IMR-90 (cell line): ENCODE results near the gene FLCN. TPM values are rescaled to one million over a fixed set of nuclear protein-coding genes. Genes with fewer than 3 reads are reported as not detected.

ENCODE experiments used
- ATAC-seq: fragments of 200-7000 bp; cut with Tn5 transposase; 2 replicates; pipeline ENCODE4 v1.9.1; 2020; ENCODE audit warnings: low read depth, mild to moderate bottlenecking, moderate library complexity
- BruUV-seq: library from RNA; stranded (reverse); fragments of 400-500 nt; replicated peaks from 2 replicates; lab custom pipeline; 2021; lab: Mats Ljungman, UMichigan
- CTCF ChIA-PET: fragments of 300-600 bp; formaldehyde crosslinking; extraction: SDS; loops from one replicate; lab custom pipeline; 2021; ENCODE audit warnings: antibody characterized with exemption; lab: Yijun Ruan, JAX
- POLR2A ChIA-PET: fragments of 300-600 bp; sonication (Branson Sonifier 250); formaldehyde crosslinking; loops from one replicate; lab custom pipeline; 2022; ENCODE audit warnings: antibody characterized with exemption; ENCODE audit not compliant: unreplicated experiment; lab: Charles Lee
- DNase-seq: peaks from one replicate; pipeline ENCODE4 v3.0.0; 2013
- H2AFZ ChIP-seq: replicated peaks from 2 replicates; pipeline ENCODE3; 2013; ENCODE audit warnings: low read length, mild to moderate bottlenecking; ENCODE audit not compliant: poor library complexity
- H2AK5ac ChIP-seq: 2 replicates; pipeline ENCODE4 v1.6.1; 2013; ENCODE audit warnings: low read depth, low read length, inconsistent platforms
- H2AK9ac ChIP-seq: replicated peaks from 2 replicates; pipeline ENCODE3; 2013; ENCODE audit warnings: mild to moderate bottlenecking, low read depth, low read length, moderate library complexity; ENCODE audit not compliant: poor library complexity
- H2BK120ac ChIP-seq: 2 replicates; pipeline ENCODE4 v1.6.1; 2013; ENCODE audit warnings: low read depth, low read length, inconsistent platforms
- H2BK15ac ChIP-seq: 3 replicates; pipeline ENCODE4 v1.6.1; 2013; ENCODE audit warnings: low read depth, low read length, inconsistent platforms
- H2BK20ac ChIP-seq: 2 replicates; pipeline ENCODE4 v1.6.1; 2013; ENCODE audit warnings: low read depth, mild to moderate bottlenecking, inconsistent platforms, low read length, moderate library complexity
- H2BK5ac ChIP-seq: 2 replicates; pipeline ENCODE4 v1.6.1; 2013; ENCODE audit warnings: mild to moderate bottlenecking, low read depth, low read length, inconsistent platforms; ENCODE audit not compliant: poor library complexity, severe bottlenecking
- H3K14ac ChIP-seq: replicated peaks from 2 replicates; pipeline ENCODE4 v1.6.1; 2013; ENCODE audit warnings: low read depth, low read length, inconsistent platforms
- H3K18ac ChIP-seq: 2 replicates; pipeline ENCODE4 v1.6.1; 2013; ENCODE audit warnings: low read depth, low read length, control low read depth
- H3K23ac ChIP-seq: 2 replicates; pipeline ENCODE4 v1.6.1; 2013; ENCODE audit warnings: low read depth, low read length, inconsistent platforms
- H3K27ac ChIP-seq: 2 replicates; pipeline ENCODE4 v1.5.1; 2013; ENCODE audit warnings: mild to moderate bottlenecking, control low read depth, low read length; ENCODE audit not compliant: insufficient read depth
- H3K27me3 ChIP-seq: 2 replicates; pipeline ENCODE4 v1.6.1; 2013; ENCODE audit warnings: low read length; ENCODE audit not compliant: control insufficient read depth, insufficient read depth
- H3K36me3 ChIP-seq: 2 replicates; pipeline ENCODE4 v1.6.1; 2013; ENCODE audit warnings: low read length, mixed read lengths; ENCODE audit not compliant: control insufficient read depth, insufficient read depth
- H3K4ac ChIP-seq: 2 replicates; pipeline ENCODE4 v1.6.1; 2013; ENCODE audit warnings: low read depth, low read length, inconsistent platforms
- H3K4me1 ChIP-seq: 2 replicates; pipeline ENCODE4 v1.6.1; 2013; ENCODE audit warnings: low read length, mixed read lengths; ENCODE audit not compliant: control insufficient read depth, insufficient read depth
- H3K4me2 ChIP-seq: 2 replicates; pipeline ENCODE4 v1.6.1; 2013; ENCODE audit warnings: low read depth, mild to moderate bottlenecking, control low read depth, low read length, moderate library complexity
- H3K4me3 ChIP-seq: 2 replicates; pipeline ENCODE4 v1.5.1; 2013; ENCODE audit warnings: low read depth, mild to moderate bottlenecking, control low read depth, low read length, moderate library complexity; ENCODE audit not compliant: insufficient read depth
- H3K56ac ChIP-seq: 2 replicates; pipeline ENCODE4 v1.6.1; 2013; ENCODE audit warnings: low read length, inconsistent platforms; ENCODE audit not compliant: insufficient read depth; ENCODE audit errors: extremely low read depth
- H3K79me1 ChIP-seq, 2 experiments: 2 replicates each; pipeline ENCODE4 v1.6.1; 2013; ENCODE audit warnings: low read length in 2 of 2, inconsistent platforms in 1 of 2, low read depth in 1 of 2
- H3K9ac ChIP-seq: 2 replicates; pipeline ENCODE4 v1.6.1; 2013; ENCODE audit warnings: low read depth, low read length, control low read depth
- H3K9me1 ChIP-seq: 2 replicates; pipeline ENCODE4 v1.6.1; 2013; ENCODE audit warnings: low read length, inconsistent platforms; ENCODE audit not compliant: insufficient read depth
- H3K9me3 ChIP-seq: 2 replicates; pipeline ENCODE4 v1.6.1; 2013; ENCODE audit warnings: low read length; ENCODE audit not compliant: control insufficient read depth, insufficient read depth
- H4K20me1 ChIP-seq: 2 replicates; pipeline ENCODE4 v1.6.1; 2013; ENCODE audit warnings: low read length, inconsistent platforms; ENCODE audit not compliant: insufficient read depth
- H4K5ac ChIP-seq: 2 replicates; pipeline ENCODE4 v1.6.1; 2013; ENCODE audit warnings: mild to moderate bottlenecking, low read depth, low read length, control low read depth
- H4K8ac ChIP-seq, 2 experiments: 2 replicates each; pipeline ENCODE4 v1.6.1; 2013; ENCODE audit warnings: low read depth in 2 of 2, low read length in 2 of 2, control low read depth in 1 of 2, inconsistent platforms in 1 of 2
- H4K91ac ChIP-seq: 2 replicates; pipeline ENCODE4 v1.6.1; 2013; ENCODE audit warnings: low read depth, low read length, inconsistent platforms; ENCODE audit not compliant: insufficient read depth
- FOS ChIP-seq: fragments of 150-350 bp; IDR thresholded peaks from 2 replicates; pipeline ENCODE4 v1.6.1; 2016; ENCODE audit warnings: low read depth, low read length
- MXI1 ChIP-seq: IDR thresholded peaks from 2 replicates; pipeline ENCODE4 v1.6.1; 2012; ENCODE audit warnings: low read depth, mild to moderate bottlenecking, low read length, moderate library complexity, borderline replicate concordance
- RCOR1 ChIP-seq: IDR thresholded peaks from 2 replicates; pipeline ENCODE4 v1.6.1; 2012; ENCODE audit warnings: mild to moderate bottlenecking, low read length, improper control_type of control experiment; ENCODE audit not compliant: insufficient replicate concordance
- WGBS, 2 experiments: methylation state at CpG; one replicate each; pipeline versions ENCODE4 v1.1.5 to v1.1.7; 2013; ENCODE audit warnings: missing lambda C conversion rate in 2 of 2; ENCODE audit not compliant: insufficient read length in 1 of 2; ENCODE audit errors: extremely low coverage in 2 of 2; 5-methylcytosine and 5-hydroxymethylcytosine counted together
- dilution Hi-C: fragments of 300-500 bp; cut with HindIII; formaldehyde crosslinking; loops from one replicate; pipeline ENCODE4 v1.14.3; 2018; ENCODE audit warnings: low sequenced_read_pairs; ENCODE audit not compliant: unreplicated experiment
- in situ Hi-C: fragments of 300-500 bp; cut with MboI; formaldehyde crosslinking; loops from 3 replicates; pipeline ENCODE4 v1.14.3; 2019; ENCODE audit warnings: low sequenced_read_pairs, inconsistent platforms, mixed read lengths
- intact Hi-C: fragments of 100-400 bp; cut with micrococcal nuclease; formaldehyde crosslinking; loops from 2 replicates; pipeline ENCODE4 v1.10.0; 2022
- polyA plus RNA-seq, 3 experiments: library from polyadenylated mRNA; depleted of rRNA; stranded (reverse); fragments of >200 nt; gene quantifications; 2 replicates each; pipeline ENCODE4 v1.2.3, GENCODE V29; 2012; ENCODE audit warnings: low replicate concordance in 1 of 3
- total RNA-seq: library from RNA; depleted of rRNA; stranded (reverse); fragments of >200 nt; gene quantifications from 2 replicates; pipeline ENCODE4 v1.2.3, GENCODE V29; 2012

Gene FLCN
- total and polyA plus RNA-seq, 2 of the 4 experiments (the other 2 are of a cell fraction), result 16.8 to 24.8 TPM

DNA sequence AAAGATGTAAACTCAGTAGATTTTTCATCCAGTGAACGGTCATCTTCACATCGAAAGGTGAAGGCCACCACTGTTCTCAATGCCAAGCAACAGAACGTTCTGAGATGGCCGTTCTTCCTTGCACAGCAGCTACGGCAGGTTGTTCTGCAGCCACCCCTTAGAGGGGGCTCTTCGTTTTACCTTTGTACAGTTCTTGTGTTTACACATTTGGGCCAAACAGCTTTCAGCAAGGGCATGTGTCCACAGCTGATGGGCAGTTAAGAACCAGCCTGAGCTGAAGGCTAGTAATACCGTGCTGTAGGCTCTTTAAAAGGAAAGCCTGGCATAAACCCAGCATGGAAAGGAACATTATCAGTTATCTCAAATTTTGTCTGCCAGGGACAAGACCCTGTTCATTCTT, 46.8 kb downstream of the FLCN start:
- TF ChIP-seq RCOR1 (no peak), FOS (no peak), MXI1 (no peak)
- in situ Hi-C loops, result no loop called here
- peak overlapping the region; percentile 96 for H3K14ac ChIP-seq
- H3K36me3 ChIP-seq, result peaks cover 18% of the 10 kb centered on the region; the same call in 1 of the 2 replicates
- H4K20me1 ChIP-seq, result peaks cover 2% of the 10 kb centered on the region; the same call in 1 of the 2 replicates
- CTCF ChIA-PET, result interaction anchor here (0.5 to 1.0 kb wide), 2 partner anchors 35 to 44 kb away, joined by 3 to 5 read pairs; no protein-coding TSS in a partner anchor
- H2AK9ac ChIP-seq, result peak overlapping the region; percentile 6
- peak overlapping the region; percentile 89 for H2BK120ac ChIP-seq
- H2AFZ ChIP-seq, result no peak overlapping the region
- POLR2A ChIA-PET, result no interaction called here
- H4K91ac ChIP-seq, result peak overlapping the region; percentile 85
- peak overlapping the region; percentile 46; the same call in 1 of the 2 replicates for H4K5ac ChIP-seq
- H2BK5ac ChIP-seq, result peak overlapping the region; percentile 89
- peak overlapping the region; percentile 40 to 87 for H4K8ac ChIP-seq
- H3K9me3 ChIP-seq, result no peaks in the 10 kb centered on the region
- intact Hi-C loops, result no loop called here
- H2BK20ac ChIP-seq, result peak overlapping the region; percentile 92
- H3K4ac ChIP-seq, result peak overlapping the region; percentile 88
- peaks cover 0 to 19% of the 10 kb centered on the region in 2 experiments; a peak in 1 of 4 replicates for H3K79me1 ChIP-seq
- peak overlapping the region; percentile 89; the same call in 1 of the 2 replicates for H3K27ac ChIP-seq
- peak overlapping the region; percentile 79; the same call in 2 of the 3 replicates for H2BK15ac ChIP-seq
- peaks cover 16% of the 10 kb centered on the region for H3K9me1 ChIP-seq
- WGBS, 2 experiments, result 64% methylated on average over 4 of the region's 7 CpGs; no CpG with 5 or more reads in 1 of the 2 experiments
- peak overlapping the region; percentile 97 for H2AK5ac ChIP-seq
- H3K4me2 ChIP-seq, result no peak overlapping the region
- peak overlapping the region; percentile 55; the same call in 1 of the 2 replicates for H3K18ac ChIP-seq
- no peaks in the 10 kb centered on the region for H3K27me3 ChIP-seq
- dilution Hi-C loops, result no loop called here
- no TSS peak for BruUV-seq
- peak overlapping the region; percentile 62; the same call in 1 of the 2 replicates for H3K56ac ChIP-seq
- no peak overlapping the region for H3K4me3 ChIP-seq
- peak overlapping the region; percentile 93; the same call in 1 of the 2 replicates for H3K23ac ChIP-seq
- H3K4me1 ChIP-seq, result peaks cover 21% of the 10 kb centered on the region
- DNase-seq (no peak), ATAC-seq (no peak)
- no peak overlapping the region for H3K9ac ChIP-seq
